Measurements from ENCODE around the gene AGRN. TPM values are rescaled to one million over a fixed set of nuclear protein-coding genes. Genes with fewer than 3 reads are reported as not detected.

The AGRN gene
- total RNA-seq, 1 experiment from 2014 or later = 184 TPM

DNA sequence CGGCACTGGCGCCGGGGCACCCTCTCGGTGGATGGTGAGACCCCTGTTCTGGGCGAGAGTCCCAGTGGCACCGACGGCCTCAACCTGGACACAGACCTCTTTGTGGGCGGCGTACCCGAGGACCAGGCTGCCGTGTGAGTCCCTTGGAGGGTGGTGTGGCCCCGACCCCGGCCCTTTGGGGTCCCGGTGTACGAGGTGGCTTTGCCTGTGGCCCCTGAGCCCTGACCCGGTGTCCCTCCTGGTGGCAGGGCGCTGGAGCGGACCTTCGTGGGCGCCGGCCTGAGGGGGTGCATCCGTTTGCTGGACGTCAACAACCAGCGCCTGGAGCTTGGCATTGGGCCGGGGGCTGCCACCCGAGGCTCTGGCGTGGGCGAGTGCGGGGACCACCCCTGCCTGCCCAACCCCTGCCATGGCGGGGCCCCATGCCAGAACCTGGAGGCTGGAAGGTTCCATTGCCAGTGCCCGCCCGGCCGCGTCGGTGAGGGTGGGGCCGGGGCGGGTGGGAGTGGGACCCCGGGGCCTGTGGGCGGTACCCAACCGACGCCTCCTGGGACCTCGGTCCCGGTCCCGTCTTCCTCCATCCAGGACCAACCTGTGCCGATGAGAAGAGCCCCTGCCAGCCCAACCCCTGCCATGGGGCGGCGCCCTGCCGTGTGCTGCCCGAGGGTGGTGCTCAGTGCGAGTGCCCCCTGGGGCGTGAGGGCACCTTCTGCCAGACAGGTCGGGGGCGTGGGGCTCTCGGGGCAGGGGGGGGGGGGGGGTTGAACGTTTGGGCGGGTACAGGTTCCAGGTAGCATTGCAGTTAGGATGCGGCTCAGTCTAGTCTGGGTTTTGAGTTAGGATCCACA, 29.6 kb downstream of the AGRN start:
- no peak overlapping the region for H3K27ac Mint-ChIP-seq
- H3K36me3 Mint-ChIP-seq = peaks cover 23% of the 10 kb centered on the region
- ATAC-seq (no peak), DNase-seq (ENCODE audit: low spot score) (no peak)
- no peak overlapping the region for H3K4me3 Mint-ChIP-seq
- ChIA-PET POLR2A (interaction anchor here (0.6 kb wide), 1 partner anchor 137 kb away, joined by 5 read pairs; no protein-coding TSS in a partner anchor), CTCF (no interaction called here)
- no peaks in the 10 kb centered on the region for H3K4me1 Mint-ChIP-seq
- TF ChIP-seq OVOL2 (CRISPR knock-in tag; IDR thresholded peaks at IDR 0.05; ENCODE audit: borderline replicate concordance) (no peak), TEAD4 (CRISPR knock-in tag; IDR thresholded peaks at IDR 0.05) (no peak), ZNF416 (CRISPR knock-in tag; IDR thresholded peaks at IDR 0.05) (no peak), ELF4 (CRISPR knock-in tag; IDR thresholded peaks at IDR 0.05; ENCODE audit: low read depth) (no peak), FOXJ3 (CRISPR knock-in tag; IDR thresholded peaks at IDR 0.05; ENCODE audit: borderline replicate concordance) (no peak), ZNF232 (CRISPR knock-in tag; IDR thresholded peaks at IDR 0.05) (no peak), ZNF671 (CRISPR knock-in tag; IDR thresholded peaks at IDR 0.05) (no peak), NR1H2 (CRISPR knock-in tag; IDR thresholded peaks at IDR 0.05) (no peak), KAT7 (CRISPR knock-in tag; IDR thresholded peaks at IDR 0.05; ENCODE audit: borderline replicate concordance) (no peak), ETV6 (CRISPR knock-in tag; IDR thresholded peaks at IDR 0.05) (no peak), TCF7 (CRISPR knock-in tag; IDR thresholded peaks at IDR 0.05; ENCODE audit: low read depth) (no peak), TP53 (CRISPR knock-in tag; IDR thresholded peaks at IDR 0.05) (no peak)
- TF ChIP-seq, protein P1, sequence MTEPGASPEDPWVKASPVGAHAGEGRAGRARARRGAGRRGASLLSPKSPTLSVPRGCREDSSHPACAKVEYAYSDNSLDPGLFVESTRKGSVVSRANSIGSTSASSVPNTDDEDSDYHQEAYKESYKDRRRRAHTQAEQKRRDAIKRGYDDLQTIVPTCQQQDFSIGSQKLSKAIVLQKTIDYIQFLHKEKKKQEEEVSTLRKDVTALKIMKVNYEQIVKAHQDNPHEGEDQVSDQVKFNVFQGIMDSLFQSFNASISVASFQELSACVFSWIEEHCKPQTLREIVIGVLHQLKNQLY (CRISPR knock-in tag; IDR thresholded peaks at IDR 0.05) = no peak
- TF ChIP-seq, protein P2, sequence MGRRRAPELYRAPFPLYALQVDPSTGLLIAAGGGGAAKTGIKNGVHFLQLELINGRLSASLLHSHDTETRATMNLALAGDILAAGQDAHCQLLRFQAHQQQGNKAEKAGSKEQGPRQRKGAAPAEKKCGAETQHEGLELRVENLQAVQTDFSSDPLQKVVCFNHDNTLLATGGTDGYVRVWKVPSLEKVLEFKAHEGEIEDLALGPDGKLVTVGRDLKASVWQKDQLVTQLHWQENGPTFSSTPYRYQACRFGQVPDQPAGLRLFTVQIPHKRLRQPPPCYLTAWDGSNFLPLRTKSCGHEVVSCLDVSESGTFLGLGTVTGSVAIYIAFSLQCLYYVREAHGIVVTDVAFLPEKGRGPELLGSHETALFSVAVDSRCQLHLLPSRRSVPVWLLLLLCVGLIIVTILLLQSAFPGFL (CRISPR knock-in tag; IDR thresholded peaks at IDR 0.05; ENCODE audit: borderline replicate concordance) = no peak
- TF ChIP-seq, protein P3, sequence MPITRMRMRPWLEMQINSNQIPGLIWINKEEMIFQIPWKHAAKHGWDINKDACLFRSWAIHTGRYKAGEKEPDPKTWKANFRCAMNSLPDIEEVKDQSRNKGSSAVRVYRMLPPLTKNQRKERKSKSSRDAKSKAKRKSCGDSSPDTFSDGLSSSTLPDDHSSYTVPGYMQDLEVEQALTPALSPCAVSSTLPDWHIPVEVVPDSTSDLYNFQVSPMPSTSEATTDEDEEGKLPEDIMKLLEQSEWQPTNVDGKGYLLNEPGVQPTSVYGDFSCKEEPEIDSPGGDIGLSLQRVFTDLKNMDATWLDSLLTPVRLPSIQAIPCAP (CRISPR knock-in tag; IDR thresholded peaks at IDR 0.05) = no peak
- TF ChIP-seq, protein P4, sequence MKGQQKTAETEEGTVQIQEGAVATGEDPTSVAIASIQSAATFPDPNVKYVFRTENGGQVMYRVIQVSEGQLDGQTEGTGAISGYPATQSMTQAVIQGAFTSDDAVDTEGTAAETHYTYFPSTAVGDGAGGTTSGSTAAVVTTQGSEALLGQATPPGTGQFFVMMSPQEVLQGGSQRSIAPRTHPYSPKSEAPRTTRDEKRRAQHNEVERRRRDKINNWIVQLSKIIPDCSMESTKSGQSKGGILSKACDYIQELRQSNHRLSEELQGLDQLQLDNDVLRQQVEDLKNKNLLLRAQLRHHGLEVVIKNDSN (CRISPR knock-in tag; IDR thresholded peaks at IDR 0.05) = no peak
- TF ChIP-seq, protein P5, sequence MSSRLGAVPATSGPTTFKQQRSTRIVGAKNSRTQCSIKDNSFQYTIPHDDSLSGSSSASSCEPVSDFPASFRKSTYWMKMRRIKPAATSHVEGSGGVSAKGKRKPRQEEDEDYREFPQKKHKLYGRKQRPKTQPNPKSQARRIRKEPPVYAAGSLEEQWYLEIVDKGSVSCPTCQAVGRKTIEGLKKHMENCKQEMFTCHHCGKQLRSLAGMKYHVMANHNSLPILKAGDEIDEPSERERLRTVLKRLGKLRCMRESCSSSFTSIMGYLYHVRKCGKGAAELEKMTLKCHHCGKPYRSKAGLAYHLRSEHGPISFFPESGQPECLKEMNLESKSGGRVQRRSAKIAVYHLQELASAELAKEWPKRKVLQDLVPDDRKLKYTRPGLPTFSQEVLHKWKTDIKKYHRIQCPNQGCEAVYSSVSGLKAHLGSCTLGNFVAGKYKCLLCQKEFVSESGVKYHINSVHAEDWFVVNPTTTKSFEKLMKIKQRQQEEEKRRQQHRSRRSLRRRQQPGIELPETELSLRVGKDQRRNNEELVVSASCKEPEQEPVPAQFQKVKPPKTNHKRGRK (CRISPR knock-in tag; IDR thresholded peaks at IDR 0.05; ENCODE audit: borderline replicate concordance) = no peak
- TF ChIP-seq, protein P6, sequence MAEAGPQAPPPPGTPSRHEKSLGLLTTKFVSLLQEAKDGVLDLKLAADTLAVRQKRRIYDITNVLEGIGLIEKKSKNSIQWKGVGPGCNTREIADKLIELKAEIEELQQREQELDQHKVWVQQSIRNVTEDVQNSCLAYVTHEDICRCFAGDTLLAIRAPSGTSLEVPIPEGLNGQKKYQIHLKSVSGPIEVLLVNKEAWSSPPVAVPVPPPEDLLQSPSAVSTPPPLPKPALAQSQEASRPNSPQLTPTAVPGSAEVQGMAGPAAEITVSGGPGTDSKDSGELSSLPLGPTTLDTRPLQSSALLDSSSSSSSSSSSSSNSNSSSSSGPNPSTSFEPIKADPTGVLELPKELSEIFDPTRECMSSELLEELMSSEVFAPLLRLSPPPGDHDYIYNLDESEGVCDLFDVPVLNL (CRISPR knock-in tag; IDR thresholded peaks at IDR 0.05; ENCODE audit: borderline replicate concordance, low read depth) = no peak
- TF ChIP-seq, protein P7, sequence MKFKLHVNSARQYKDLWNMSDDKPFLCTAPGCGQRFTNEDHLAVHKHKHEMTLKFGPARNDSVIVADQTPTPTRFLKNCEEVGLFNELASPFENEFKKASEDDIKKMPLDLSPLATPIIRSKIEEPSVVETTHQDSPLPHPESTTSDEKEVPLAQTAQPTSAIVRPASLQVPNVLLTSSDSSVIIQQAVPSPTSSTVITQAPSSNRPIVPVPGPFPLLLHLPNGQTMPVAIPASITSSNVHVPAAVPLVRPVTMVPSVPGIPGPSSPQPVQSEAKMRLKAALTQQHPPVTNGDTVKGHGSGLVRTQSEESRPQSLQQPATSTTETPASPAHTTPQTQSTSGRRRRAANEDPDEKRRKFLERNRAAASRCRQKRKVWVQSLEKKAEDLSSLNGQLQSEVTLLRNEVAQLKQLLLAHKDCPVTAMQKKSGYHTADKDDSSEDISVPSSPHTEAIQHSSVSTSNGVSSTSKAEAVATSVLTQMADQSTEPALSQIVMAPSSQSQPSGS (CRISPR knock-in tag; IDR thresholded peaks at IDR 0.05; ENCODE audit: borderline replicate concordance, low read depth) = no peak
- TF ChIP-seq, protein P8, sequence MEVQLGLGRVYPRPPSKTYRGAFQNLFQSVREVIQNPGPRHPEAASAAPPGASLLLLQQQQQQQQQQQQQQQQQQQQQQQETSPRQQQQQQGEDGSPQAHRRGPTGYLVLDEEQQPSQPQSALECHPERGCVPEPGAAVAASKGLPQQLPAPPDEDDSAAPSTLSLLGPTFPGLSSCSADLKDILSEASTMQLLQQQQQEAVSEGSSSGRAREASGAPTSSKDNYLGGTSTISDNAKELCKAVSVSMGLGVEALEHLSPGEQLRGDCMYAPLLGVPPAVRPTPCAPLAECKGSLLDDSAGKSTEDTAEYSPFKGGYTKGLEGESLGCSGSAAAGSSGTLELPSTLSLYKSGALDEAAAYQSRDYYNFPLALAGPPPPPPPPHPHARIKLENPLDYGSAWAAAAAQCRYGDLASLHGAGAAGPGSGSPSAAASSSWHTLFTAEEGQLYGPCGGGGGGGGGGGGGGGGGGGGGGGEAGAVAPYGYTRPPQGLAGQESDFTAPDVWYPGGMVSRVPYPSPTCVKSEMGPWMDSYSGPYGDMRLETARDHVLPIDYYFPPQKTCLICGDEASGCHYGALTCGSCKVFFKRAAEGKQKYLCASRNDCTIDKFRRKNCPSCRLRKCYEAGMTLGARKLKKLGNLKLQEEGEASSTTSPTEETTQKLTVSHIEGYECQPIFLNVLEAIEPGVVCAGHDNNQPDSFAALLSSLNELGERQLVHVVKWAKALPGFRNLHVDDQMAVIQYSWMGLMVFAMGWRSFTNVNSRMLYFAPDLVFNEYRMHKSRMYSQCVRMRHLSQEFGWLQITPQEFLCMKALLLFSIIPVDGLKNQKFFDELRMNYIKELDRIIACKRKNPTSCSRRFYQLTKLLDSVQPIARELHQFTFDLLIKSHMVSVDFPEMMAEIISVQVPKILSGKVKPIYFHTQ (CRISPR knock-in tag; IDR thresholded peaks at IDR 0.05) = no peak
- no peaks in the 10 kb centered on the region for H3K27me3 Mint-ChIP-seq (ENCODE audit: low read depth)
- peaks cover 6% of the 10 kb centered on the region for H3K9me3 Mint-ChIP-seq

All from WTC11 (cell line).